ENCODE measurements around the gene RC3H2. TPM values are rescaled to one million over a fixed set of nuclear protein-coding genes. Genes with fewer than 3 reads are reported as not detected.
A peak's percentile ranks its signal among the peaks of the same experiment; 100 is the strongest.

RC3H2 gene
- total and polyA plus RNA-seq, 2 donors (not counting 3 experiments of a cell fraction or from before 2014, with no cell fraction given), result 25.3 to 63.0 TPM

GRCh38 chr9:122819326-122819725 is 85.8 kb downstream of the RC3H2 start:
- intact Hi-C loops (cut with micrococcal nuclease), result loop anchor here (1.0 to 5.0 kb wide), 2 partner anchors 417 to 557 kb away; partner anchors contain the start of genes MRRF and RBM18
- peak overlapping the region in 1 of 3 experiments; percentile 29 for H3K4me3 ChIP-seq (replicated peaks in 1 of 3; ENCODE audit: insufficient read depth in 1 of 3, low read depth in 1 of 3, low read length in 3 of 3)
- peak overlapping the region; percentile 97 for H3K27ac ChIP-seq (ENCODE audit: insufficient read depth, low read depth, low read length)
- H3K4me1 ChIP-seq (ENCODE audit: control insufficient read depth, extremely low read depth, insufficient read depth, low read length), result peaks cover 75% of the 10 kb centered on the region
- dilution Hi-C loops (cut with MboI; ENCODE audit: extremely low pct_ligation_motif_present, low sequenced_read_pairs), result no loop called here
- peak overlapping the region; percentile 82 for H3K4me2 ChIP-seq (ENCODE audit: insufficient read depth, low read length)
- peak overlapping the region; percentile 85 for H3K9ac ChIP-seq (replicated peaks; ENCODE audit: extremely low read depth, insufficient read depth, low read length)
- ChIA-PET POLR2A (interaction anchor here (1.3 to 1.6 kb wide), 2 partner anchors 9 to 122 kb away, joined by 4 to 5 read pairs; partner anchors contain the start of genes PDCL and RABGAP1), CTCF (interaction anchor here (1.0 to 1.8 kb wide), 6 partner anchors 9 to 320 kb away, joined by 3 to 9 read pairs (median 6); partner anchors contain the start of gene PDCL)
- H3K27me3 ChIP-seq (ENCODE audit: control insufficient read depth in 2 of 2, insufficient read depth in 2 of 2, low read length in 2 of 2), result no peaks in the 10 kb centered on the region
- BruUV-seq (replicated peaks), result no TSS peak
- DNase-seq (ENCODE audit: low read depth, low spot score), result peak; percentile 89
- peaks cover 4 to 9% of the 10 kb centered on the region in 2 experiments for H3K36me3 ChIP-seq (ENCODE audit: control insufficient read depth in 2 of 2, extremely low read depth in 1 of 2, insufficient read depth in 2 of 2, low read length in 2 of 2)
- H3K9me3 ChIP-seq (replicated peaks; ENCODE audit: control insufficient read depth, insufficient read depth, low read length), result no peaks in the 10 kb centered on the region
- H3K79me2 ChIP-seq (ENCODE audit: control insufficient read depth, insufficient read depth, low read length), result peaks cover 9% of the 10 kb centered on the region
- TF ChIP-seq MYC (IDR thresholded peaks at IDR 0.05; ENCODE audit: low read depth, low read length) (no peak), JUN (IDR thresholded peaks at IDR 0.05; ENCODE audit: borderline replicate concordance, insufficient read depth, insufficient read length, low read depth) (peak; percentile 16), MAX (IDR thresholded peaks at IDR 0.05; ENCODE audit: insufficient read depth, insufficient read length) (no peak)
- H2AFZ ChIP-seq (ENCODE audit: low read depth, low read length), result no peak overlapping the region
- FAIRE-seq, result peak; percentile 28
- H3K9me1 ChIP-seq (replicated peaks; ENCODE audit: control insufficient read depth, extremely low read depth, insufficient read depth, low read length), result no peaks in the 10 kb centered on the region
- H4K20me1 ChIP-seq (replicated peaks; ENCODE audit: control insufficient read depth, extremely low read depth, insufficient read depth, low read length), result no peaks in the 10 kb centered on the region

- Histone ChIP-seq H3K4me2 (ENCODE audit: insufficient read depth, low read length) (peak overlapping the region; percentile 82), H3K4me3 (replicated peaks in 1 of 3; ENCODE audit: insufficient read depth in 1 of 3, low read depth in 1 of 3, low read length in 3 of 3) (peak overlapping the region in 2 of 3 experiments; percentile 21 to 39), H3K27me3 (ENCODE audit: control insufficient read depth in 2 of 2, insufficient read depth in 2 of 2, low read length in 2 of 2) (no peaks in the 10 kb centered on the region), H3K9me1 (replicated peaks; ENCODE audit: control insufficient read depth, extremely low read depth, insufficient read depth, low read length) (no peaks in the 10 kb centered on the region), H3K9me3 (replicated peaks; ENCODE audit: control insufficient read depth, insufficient read depth, low read length) (no peaks in the 10 kb centered on the region), H3K36me3 (ENCODE audit: control insufficient read depth in 2 of 2, extremely low read depth in 1 of 2, insufficient read depth in 2 of 2, low read length in 2 of 2) (no peaks in the 10 kb centered on the region), H4K20me1 (replicated peaks; ENCODE audit: control insufficient read depth, extremely low read depth, insufficient read depth, low read length) (no peaks in the 10 kb centered on the region), H2AFZ (ENCODE audit: low read depth, low read length) (no peak overlapping the region), H3K79me2 (ENCODE audit: control insufficient read depth, insufficient read depth, low read length) (peaks cover 5% of the 10 kb centered on the region), H3K4me1 (ENCODE audit: control insufficient read depth, extremely low read depth, insufficient read depth, low read length) (peaks cover 61% of the 10 kb centered on the region), H3K9ac (replicated peaks; ENCODE audit: extremely low read depth, insufficient read depth, low read length) (peak overlapping the region; percentile 84), H3K27ac (ENCODE audit: insufficient read depth, low read depth, low read length) (peak overlapping the region; percentile 97)
- CTCF ChIA-PET, result interaction anchor here (0.8 to 2.1 kb wide), 5 partner anchors 12 to 718 kb away, joined by 3 to 8 read pairs (median 4); partner anchors contain the start of gene PDCL
- peak; percentile 94 for FAIRE-seq
- TSS peak; percentile 61 for BruUV-seq (replicated peaks)
- dilution Hi-C loops (cut with MboI; ENCODE audit: extremely low pct_ligation_motif_present, low sequenced_read_pairs), result no loop called here
- intact Hi-C loops (cut with micrococcal nuclease), result loop anchor here (2.0 to 5.0 kb wide), 2 partner anchors 510 to 554 kb away; partner anchors contain the start of genes MRRF and RBM18
- TF ChIP-seq POLR2AphosphoS5 (IDR thresholded peaks at IDR 0.05; ENCODE audit: insufficient read depth, low read depth, low read length), result peak; percentile 96
- TF ChIP-seq CTCF (IDR thresholded peaks at IDR 0.05; ENCODE audit: extremely low read depth in 1 of 2, insufficient read depth in 1 of 2, low read depth in 1 of 2, low read length in 2 of 2), result no peak
- peak; percentile 53 for TF ChIP-seq FOS (IDR thresholded peaks at IDR 0.05; ENCODE audit: borderline replicate concordance, insufficient read depth, low read length)
- no peak for TF ChIP-seq JUN (IDR thresholded peaks at IDR 0.05; ENCODE audit: borderline replicate concordance, insufficient read depth, insufficient read length, low read depth)
- TF ChIP-seq POLR2A (IDR thresholded peaks at IDR 0.05; ENCODE audit: low read depth, low read length), result peak; percentile 75
- TF ChIP-seq MYC (IDR thresholded peaks at IDR 0.05; ENCODE audit: low read depth, low read length), result peak; percentile 52
- TF ChIP-seq GATA2 (IDR thresholded peaks at IDR 0.05; ENCODE audit: insufficient read depth, insufficient read length, low read depth, low read length), result peak; percentile 99
- peak; percentile 98 for DNase-seq (ENCODE audit: low read depth, low spot score)
- POLR2A ChIA-PET, result interaction anchor here (0.7 to 2.7 kb wide), 2 partner anchors 12 to 471 kb away, joined by 7 to 8 read pairs; partner anchors contain the start of gene PDCL
These were observed 88.8 kb downstream of the RC3H2 start for GRCh38 chr9:122816163-122816867.

Measured in endothelial cell of umbilical vein (primary cell).